ENCODE data around the gene D2HGDH.
"Not testable (repeated sequence)": the region's sequence is repeated elsewhere in the genome, so short reads cannot be mapped to it uniquely, and the experiment has no call there.

D2HGDH gene

DNA sequence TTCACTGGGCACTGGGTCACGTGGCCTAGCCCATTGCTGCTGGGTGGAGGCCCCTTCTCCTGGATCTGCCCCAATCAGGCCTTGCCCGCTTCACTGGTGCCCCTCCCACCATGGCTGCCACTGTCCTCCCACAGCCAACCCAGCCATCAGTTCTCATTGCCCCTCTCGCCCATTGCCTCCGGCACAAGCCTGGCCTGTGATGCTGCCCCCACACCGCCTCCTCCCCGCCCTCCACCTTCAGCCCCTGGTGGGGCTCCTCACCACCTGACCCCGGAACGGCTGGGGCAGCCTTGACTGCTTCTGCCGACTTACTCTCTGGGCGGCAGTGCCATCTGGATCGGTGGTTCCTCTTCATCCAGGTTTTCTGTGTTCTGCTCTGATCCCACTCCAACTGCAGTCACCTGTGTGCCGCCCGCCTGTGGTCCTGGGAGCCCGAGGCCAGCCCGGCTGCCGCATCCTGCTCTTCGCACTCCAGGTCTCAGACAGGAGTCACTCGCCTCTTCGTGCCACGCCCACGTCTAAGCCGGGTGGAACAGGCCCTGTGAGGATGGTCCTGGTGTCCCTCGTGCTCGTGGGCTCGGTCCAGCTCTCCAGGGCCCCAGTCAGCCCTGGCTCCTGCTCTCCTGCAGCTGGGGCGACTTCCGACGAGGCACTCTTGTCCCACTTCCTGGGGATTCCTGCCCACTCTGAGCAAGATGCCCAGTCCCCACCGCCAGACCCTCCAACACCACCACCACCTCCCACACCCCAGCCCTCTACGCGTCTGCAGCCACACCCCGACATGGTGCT is 14.2 kb downstream of the D2HGDH start:
- DNase-seq (ENCODE audit: low read depth): no peak

DNA sequence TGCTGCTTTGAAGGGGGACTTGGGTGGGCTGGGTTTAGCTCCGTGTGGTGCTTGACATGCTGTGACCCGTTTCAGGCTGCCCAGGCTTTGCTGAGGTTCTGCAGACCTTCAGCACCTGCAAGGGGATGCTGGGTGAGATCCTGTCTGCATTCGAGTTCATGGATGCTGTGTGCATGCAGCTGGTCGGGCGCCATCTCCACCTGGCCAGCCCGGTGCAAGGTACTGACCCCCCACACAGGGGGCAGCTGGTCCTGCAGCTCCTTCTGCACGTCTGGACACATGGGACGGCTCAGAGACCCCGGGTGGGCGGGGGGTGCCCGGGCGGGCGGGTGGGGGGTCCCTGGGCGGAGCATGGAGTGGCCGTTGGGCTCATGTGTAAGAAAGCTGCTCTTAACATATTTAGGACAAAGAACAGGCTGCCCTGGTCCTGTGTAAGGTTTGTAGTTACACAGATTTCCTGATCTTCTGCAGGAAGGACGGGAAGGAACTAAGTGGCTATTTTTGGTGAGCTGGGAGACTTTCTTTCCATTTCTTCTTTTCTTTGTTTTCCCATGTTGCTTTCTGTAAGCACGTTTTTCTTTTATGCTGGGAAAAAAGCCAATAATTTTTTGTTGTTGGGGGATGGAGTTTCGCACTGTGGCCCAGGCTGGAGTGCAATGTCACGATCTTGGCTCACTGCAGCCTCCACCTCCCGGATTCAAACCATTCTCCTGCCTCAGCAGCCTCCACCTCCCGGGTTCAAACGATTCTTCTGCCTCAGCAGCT is 15.8 kb downstream of the D2HGDH start:
- no peak for DNase-seq (ENCODE audit: low read depth)

DNA sequence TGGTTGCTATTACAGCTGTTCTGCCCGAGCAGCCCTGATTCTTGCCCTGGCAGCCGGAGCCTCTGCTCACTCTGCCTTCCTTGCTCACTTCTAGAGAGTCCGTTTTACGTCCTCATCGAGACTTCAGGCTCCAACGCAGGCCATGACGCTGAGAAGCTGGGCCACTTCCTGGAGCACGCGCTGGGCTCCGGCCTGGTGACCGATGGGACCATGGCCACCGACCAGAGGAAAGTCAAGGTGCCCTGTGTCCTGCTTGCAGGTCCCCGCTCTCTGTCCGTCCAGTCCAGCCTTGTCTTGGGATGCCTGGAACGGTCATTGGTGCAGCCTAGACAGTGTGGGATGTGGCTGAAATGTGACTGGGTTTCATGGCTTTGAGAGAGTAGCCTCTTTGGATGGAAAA is 16.7 kb downstream of the D2HGDH start:
- DNase-seq (ENCODE audit: low read depth): no peak

- DNase-seq (ENCODE audit: low read depth): no peak
These were observed 17.3 kb downstream of the D2HGDH start for GRCh38 chr2:241751776-241752175.

- DNase-seq (ENCODE audit: low read depth): no peak
These were observed 17.8 kb downstream of the D2HGDH start for GRCh38 chr2:241752253-241752652.

- DNase-seq (ENCODE audit: low read depth): no peak
These were observed 18.4 kb downstream of the D2HGDH start for GRCh38 chr2:241752689-241753276.

GRCh38 chr2:241753493-241753892 is 19.1 kb downstream of the D2HGDH start:
- no peak for DNase-seq (ENCODE audit: low read depth)

DNA sequence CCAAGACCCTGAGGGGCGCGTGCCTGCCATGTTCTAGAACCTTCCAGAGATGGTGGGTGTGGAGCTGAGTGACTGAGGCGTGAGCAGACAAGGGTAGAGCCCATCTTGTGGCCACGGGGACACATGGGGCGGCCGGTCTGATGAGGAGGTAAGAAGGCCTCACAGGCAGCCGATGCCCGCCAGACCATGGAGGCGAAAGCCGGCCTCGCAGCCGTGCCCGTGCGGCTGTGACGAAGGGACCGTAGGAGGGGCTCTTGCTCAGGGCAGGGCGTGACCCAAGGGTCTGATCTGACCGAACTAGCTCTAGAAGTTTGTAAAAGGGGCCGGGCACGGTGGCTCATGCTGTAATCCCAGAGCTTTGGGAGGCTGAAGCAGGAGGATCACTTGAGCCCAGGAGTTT is 19.6 kb downstream of the D2HGDH start:
- DNase-seq (ENCODE audit: low read depth): no peak

GRCh38 chr2:241755166-241755565 is 20.7 kb downstream of the D2HGDH start:
- DNase-seq (ENCODE audit: low read depth): no peak

- DNase-seq (ENCODE audit: low read depth): no peak
These were observed 21.3 kb downstream of the D2HGDH start for GRCh38 chr2:241755777-241756176.

- peak; percentile 43 for DNase-seq (ENCODE audit: low read depth)
These were observed 24.8 kb downstream of the D2HGDH start for GRCh38 chr2:241759067-241759807.

GRCh38 chr2:241759893-241760292 is 25.5 kb downstream of the D2HGDH start:
- DNase-seq (ENCODE audit: low read depth): not testable (repeated sequence)

GRCh38 chr2:241760301-241760771 is 25.9 kb downstream of the D2HGDH start:
- no peak for DNase-seq (ENCODE audit: low read depth)

DNA sequence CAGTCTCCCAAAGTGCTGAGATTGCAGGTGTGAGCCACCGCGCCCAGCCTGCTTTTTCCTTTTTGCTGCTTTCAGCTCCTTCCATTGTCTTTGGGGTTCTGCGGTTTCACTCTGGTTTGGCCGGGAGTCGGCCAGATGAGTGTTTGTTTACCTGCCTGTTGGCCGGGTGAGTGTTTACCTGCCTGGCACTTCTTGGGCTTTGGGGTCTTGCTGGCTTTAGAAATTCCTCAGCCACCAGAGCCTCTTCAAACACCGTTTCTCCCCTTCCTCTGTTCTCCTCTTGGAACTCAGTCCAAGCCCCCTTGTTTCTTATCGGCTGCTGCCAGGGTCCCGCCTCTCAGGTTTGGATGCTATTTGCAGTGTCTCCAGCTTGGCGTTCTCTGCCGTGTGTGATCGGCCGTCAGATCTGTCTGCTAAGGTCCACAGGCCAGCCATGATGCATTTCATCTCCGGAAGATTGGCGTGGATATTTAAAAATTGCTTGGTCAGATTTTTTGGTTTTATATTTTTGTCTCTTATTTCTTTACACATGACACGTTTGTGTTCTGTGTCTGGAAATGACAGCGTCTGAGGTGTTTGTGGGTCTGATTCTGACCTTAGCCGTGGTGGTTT is 28.0 kb downstream of the D2HGDH start:
- no peak for DNase-seq (ENCODE audit: low read depth)

GRCh38 chr2:241762933-241763369 is 28.5 kb downstream of the D2HGDH start:
- no peak for DNase-seq (ENCODE audit: low read depth)

DNA sequence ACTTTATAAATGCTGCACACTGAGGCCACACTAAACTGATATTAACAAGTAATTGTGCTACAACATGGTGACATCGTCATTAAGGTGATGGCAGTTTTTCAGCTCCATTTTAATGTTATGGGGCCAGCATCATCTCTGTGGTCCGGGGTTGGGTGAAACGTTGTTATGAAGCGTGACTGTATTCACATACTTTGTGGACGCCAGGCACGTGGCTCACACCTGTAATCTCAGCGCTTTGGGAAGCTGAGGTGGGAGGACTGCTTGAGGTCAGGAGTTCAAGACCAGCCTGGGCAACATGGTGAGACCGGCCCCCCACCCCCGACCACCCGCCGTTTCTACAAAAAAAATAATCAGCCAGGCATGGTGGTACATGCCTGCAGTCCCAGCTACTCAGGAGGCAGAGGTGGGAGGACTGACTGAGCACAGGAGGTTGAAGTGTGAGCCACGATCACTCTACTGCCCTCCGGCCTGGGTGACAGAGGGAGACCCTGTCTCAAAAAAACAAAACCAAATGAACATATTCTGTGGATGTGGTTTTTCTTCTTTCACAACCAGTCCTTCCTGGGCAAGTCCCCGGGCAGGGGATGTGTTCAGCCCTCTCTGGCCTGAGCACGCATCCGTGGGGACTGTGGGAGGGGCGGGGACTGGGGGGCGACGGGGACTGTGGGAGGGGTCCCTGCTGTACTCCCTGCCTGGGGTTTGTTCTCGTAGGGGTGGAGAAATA is 29.3 kb downstream of the D2HGDH start:
- DNase-seq (ENCODE audit: low read depth): no peak

DNA sequence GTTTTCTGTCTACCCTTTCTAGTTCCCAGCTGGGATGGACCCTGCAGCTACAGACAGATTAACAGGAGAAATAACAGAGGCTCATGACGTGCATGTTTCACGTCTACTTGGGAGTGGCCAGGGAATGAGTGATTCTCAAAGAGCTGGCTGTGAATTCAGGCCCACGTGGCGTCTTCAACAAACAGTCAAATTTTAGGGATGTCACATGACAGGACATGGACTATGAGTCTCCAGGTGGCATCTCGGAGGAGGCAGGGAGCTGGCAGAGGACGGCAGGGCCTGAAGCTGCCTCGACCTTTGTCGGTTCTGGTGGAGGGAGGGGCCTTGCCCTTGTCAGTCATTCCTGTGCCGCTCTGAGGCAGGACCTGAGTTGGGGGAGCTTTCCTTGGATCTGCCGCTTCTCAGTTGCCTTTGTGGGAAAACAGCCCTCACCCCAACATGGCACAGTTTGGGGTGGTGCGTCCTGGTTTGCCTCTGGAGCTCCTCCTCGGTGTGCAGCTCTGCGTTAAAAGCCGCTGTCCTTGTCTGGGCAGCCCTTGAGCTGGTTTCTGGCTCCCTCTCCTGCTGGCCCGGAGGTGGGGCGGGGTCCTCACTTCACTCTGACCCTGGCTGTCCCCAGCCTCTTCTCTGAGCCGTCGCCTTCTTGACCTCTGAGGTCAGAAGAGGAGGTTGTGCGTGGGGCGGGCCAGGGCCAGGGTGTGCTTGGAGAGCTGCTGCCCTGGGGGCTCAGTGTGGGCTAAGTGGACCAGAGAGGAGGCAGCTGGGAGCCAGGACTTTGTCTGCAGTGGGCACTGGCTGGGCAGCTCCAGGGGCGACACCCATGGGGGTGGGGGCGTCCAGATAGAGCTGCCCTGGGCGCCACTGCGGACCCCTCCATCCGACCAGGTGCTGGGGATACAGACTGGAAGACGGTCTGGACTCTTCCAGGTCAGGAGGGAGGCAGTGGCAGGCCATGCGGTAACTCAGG is 30.1 kb downstream of the D2HGDH start:
- DNase-seq (ENCODE audit: low read depth): peak; percentile 53

DNA sequence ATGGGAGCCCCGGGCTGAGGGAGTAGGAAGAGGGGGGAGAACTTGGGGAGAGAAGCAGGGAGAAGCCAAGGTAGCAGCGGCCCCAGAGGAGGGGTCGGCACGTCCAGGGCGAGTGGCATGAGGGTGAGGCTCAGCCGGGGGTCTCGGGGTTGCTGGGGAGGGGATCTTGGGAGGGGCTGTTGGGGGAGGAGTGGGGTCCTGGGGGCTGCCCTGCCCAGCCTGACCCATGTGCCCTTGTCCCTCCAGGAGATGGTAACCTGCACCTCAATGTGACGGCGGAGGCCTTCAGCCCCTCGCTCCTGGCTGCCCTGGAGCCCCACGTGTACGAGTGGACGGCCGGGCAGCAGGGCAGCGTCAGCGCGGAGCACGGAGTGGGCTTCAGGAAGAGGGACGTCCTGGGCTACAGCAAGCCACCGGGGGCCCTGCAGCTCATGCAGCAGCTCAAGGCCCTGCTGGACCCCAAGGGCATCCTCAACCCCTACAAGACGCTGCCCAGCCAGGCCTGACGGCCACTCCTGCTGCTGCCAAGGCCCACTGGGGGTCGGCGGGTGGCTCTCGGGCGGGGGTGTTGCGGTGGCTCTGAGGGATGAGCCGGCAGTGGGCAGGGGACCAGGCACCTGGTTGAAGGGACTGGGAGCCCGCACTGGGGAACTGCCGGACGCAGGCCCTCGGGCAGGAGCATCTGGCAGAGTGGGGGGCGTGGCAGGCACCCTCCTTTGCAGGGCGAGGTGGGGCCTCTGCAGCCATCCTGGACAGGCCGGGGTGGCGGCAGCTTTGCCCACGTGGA is 33.2 kb downstream of the D2HGDH start:
- DNase-seq (ENCODE audit: low read depth): no peak

DNA sequence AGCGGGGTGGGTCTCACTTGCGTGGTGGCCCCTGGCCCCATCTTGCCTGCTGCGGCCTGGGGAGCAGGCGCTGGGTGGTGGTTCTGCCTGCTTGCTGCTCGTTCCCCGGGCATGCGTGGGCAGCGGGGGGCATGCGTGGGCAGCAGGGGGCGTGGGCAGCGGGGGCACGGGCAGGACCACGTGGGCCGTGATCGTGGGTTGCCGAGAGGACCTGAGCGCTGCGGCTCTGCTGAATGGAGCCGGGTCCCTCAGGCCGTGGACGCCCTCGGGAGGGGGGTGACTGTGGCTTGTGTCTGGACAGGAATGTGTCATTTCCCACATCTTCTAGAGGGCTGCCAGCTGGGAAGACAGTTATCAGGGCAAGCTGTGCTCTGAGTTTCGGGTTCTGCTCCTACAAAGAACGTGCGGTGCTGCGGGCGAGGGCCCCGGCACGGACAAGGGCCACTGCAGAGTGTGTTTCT is 33.9 kb downstream of the D2HGDH start:
- DNase-seq (ENCODE audit: low read depth): no peak

Data from amniotic epithelial cell (primary cell).